Ishikawa (cell line): ENCODE results near the gene FBXL19.

Experiments used
- EGR1 ChIP-seq: IDR thresholded peaks from 2 replicates; pipeline ENCODE4 v1.6.1; 2012
- EP300 ChIP-seq: IDR thresholded peaks from 2 replicates; pipeline ENCODE4 v1.6.1; 2012; ENCODE audit warnings: borderline replicate concordance
- TCF12 ChIP-seq: IDR thresholded peaks from 2 replicates; pipeline ENCODE4 v1.6.1; 2012; ENCODE audit warnings: low read depth
- TF ChIP-seq, protein P1 (sequence below): IDR thresholded peaks from 2 replicates; pipeline ENCODE4 v1.6.1; 2012
- TF ChIP-seq, protein P2 (sequence below): IDR thresholded peaks from 2 replicates; pipeline ENCODE4 v1.6.1; 2012; ENCODE audit warnings: low read depth, mild to moderate bottlenecking

DNA sequence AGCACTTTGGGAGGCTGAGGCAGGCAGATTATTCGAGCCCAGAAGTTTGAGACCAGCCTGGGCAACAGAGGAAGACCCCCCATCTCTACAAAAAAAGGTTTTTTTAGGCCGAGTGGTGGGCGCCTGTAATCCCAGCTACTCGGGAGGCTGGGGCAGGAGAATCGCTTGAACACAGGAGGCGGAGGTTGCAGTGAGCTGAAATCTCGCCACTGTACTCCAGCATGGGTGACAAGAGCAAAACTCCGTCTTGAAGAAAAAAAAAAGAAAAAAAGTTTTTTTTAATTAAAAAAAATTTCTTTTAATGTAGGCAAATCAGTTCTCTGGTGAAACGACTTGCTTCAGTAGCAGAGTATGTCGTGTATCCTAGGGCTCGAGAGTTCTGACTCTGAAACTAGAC, 72.6 kb downstream of the FBXL19 start:
- TF ChIP-seq EP300 (no peak), TCF12 (no peak), EGR1 (no peak)
- TF ChIP-seq, protein P1, sequence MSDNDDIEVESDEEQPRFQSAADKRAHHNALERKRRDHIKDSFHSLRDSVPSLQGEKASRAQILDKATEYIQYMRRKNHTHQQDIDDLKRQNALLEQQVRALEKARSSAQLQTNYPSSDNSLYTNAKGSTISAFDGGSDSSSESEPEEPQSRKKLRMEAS, result no peak
- TF ChIP-seq, protein P2, sequence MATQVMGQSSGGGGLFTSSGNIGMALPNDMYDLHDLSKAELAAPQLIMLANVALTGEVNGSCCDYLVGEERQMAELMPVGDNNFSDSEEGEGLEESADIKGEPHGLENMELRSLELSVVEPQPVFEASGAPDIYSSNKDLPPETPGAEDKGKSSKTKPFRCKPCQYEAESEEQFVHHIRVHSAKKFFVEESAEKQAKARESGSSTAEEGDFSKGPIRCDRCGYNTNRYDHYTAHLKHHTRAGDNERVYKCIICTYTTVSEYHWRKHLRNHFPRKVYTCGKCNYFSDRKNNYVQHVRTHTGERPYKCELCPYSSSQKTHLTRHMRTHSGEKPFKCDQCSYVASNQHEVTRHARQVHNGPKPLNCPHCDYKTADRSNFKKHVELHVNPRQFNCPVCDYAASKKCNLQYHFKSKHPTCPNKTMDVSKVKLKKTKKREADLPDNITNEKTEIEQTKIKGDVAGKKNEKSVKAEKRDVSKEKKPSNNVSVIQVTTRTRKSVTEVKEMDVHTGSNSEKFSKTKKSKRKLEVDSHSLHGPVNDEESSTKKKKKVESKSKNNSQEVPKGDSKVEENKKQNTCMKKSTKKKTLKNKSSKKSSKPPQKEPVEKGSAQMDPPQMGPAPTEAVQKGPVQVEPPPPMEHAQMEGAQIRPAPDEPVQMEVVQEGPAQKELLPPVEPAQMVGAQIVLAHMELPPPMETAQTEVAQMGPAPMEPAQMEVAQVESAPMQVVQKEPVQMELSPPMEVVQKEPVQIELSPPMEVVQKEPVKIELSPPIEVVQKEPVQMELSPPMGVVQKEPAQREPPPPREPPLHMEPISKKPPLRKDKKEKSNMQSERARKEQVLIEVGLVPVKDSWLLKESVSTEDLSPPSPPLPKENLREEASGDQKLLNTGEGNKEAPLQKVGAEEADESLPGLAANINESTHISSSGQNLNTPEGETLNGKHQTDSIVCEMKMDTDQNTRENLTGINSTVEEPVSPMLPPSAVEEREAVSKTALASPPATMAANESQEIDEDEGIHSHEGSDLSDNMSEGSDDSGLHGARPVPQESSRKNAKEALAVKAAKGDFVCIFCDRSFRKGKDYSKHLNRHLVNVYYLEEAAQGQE, result no peak
